DOHH2 (cell line): ENCODE measurements around the gene CNOT4.

Experiments
- H3F3A ChIP-seq: fragments of 200-600 bp; sonication (generic), shearing (Covaris generic); 2 replicates; pipeline ENCODE4 v1.6.0; 2016; ENCODE audit warnings: antibody characterized with exemption, mild to moderate bottlenecking; ENCODE audit not compliant: control insufficient read depth, insufficient read depth
- H3K27ac ChIP-seq: fragments of 200-600 bp; sonication (generic); 2 replicates; pipeline ENCODE4 v1.5.1; 2014; ENCODE audit warnings: low read depth, mild to moderate bottlenecking, low read length, moderate library complexity
- H3K27me3 ChIP-seq: fragments of 200-600 bp; sonication (generic); 2 replicates; pipeline ENCODE4 v1.6.1; 2014; ENCODE audit warnings: mild to moderate bottlenecking, low read length, mixed read lengths; ENCODE audit not compliant: control insufficient read depth
- H3K36me3 ChIP-seq: fragments of 200-600 bp; sonication (generic); 2 replicates; pipeline ENCODE4 v1.6.1; 2014; ENCODE audit warnings: mild to moderate bottlenecking, low read length, moderate library complexity, mixed read lengths; ENCODE audit not compliant: control insufficient read depth
- H3K4me1 ChIP-seq: fragments of 200-600 bp; sonication (generic); 2 replicates; pipeline ENCODE4 v1.6.1; 2014; ENCODE audit warnings: mild to moderate bottlenecking, low read length, mixed read lengths; ENCODE audit not compliant: control insufficient read depth
- H3K4me2 ChIP-seq: fragments of 200-600 bp; sonication (generic); 2 replicates; pipeline ENCODE4 v1.6.0; 2014; ENCODE audit warnings: mild to moderate bottlenecking, low read length, moderate library complexity
- H3K4me3 ChIP-seq: fragments of 200-600 bp; sonication (generic); 2 replicates; pipeline ENCODE4 v1.5.1; 2014; ENCODE audit warnings: mild to moderate bottlenecking, low read length, mixed read lengths
- H3K79me2 ChIP-seq: fragments of 200-600 bp; sonication (generic); 2 replicates; pipeline ENCODE4 v1.6.1; 2014; ENCODE audit warnings: mild to moderate bottlenecking, low read length, mixed read lengths; ENCODE audit not compliant: control insufficient read depth
- H3K9me2 ChIP-seq: fragments of 200-600 bp; sonication (generic); replicated peaks from 2 replicates; pipeline ENCODE4 v1.6.1; 2014; ENCODE audit warnings: mild to moderate bottlenecking, low read length, mixed read lengths; ENCODE audit not compliant: control insufficient read depth
- H3K9me3 ChIP-seq: fragments of 200-600 bp; sonication (generic); 2 replicates; pipeline ENCODE4 v1.6.1; 2014; ENCODE audit warnings: antibody characterized with exemption, low read length, mixed read lengths; ENCODE audit not compliant: control insufficient read depth, insufficient read depth
- H4K20me1 ChIP-seq: fragments of 200-600 bp; sonication (generic); 2 replicates; pipeline ENCODE4 v1.6.0; 2014; ENCODE audit warnings: low read depth, mild to moderate bottlenecking, antibody characterized with exemption, low read length, moderate library complexity; ENCODE audit not compliant: control insufficient read depth, insufficient read depth
- EZH2phosphoT487 ChIP-seq: fragments of 200-600 bp; sonication (generic); IDR thresholded peaks from 2 replicates; pipeline ENCODE4 v1.6.1; 2017; ENCODE audit warnings: borderline replicate concordance, mild to moderate bottlenecking, antibody characterized with exemption, low read length, moderate library complexity, mixed read lengths
- TF ChIP-seq, protein P1 (sequence below): fragments of 200-600 bp; sonication (generic); IDR thresholded peaks from one replicate; pipeline ENCODE4 v1.5.1; 2014; ENCODE audit warnings: antibody characterized with exemption, mild to moderate bottlenecking, low read depth, low read length; ENCODE audit not compliant: poor library complexity, severe bottlenecking

Gene CNOT4

DNA sequence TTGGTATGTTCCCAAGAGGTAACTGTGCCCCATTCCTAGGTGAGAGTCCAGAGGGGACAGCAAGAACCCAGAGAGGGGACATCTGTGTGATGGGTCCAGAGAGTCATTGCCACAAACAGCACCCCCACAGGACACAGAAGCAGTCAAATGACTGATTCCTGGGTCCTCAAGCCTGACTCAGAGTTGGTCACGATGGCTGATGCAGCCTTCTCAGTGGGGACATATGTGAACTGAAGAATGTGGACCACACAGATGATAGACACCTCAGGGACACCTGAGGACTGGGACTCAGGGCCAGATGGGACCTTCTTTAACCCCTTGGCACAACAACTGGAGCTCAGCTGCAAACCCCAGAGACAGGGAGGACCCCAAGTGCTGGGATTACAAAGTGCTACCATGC is 179.8 kb downstream of the CNOT4 start:
- no peaks in the 10 kb centered on the region for H3K79me2 ChIP-seq
- H3K9me2 ChIP-seq, result no peaks in the 10 kb centered on the region
- no peaks in the 10 kb centered on the region; the same call in 1 of the 2 replicates for H3K9me3 ChIP-seq
- no peaks in the 10 kb centered on the region for H3K27me3 ChIP-seq
- no peaks in the 10 kb centered on the region for H3F3A ChIP-seq
- H3K4me1 ChIP-seq, result no peaks in the 10 kb centered on the region
- no peak overlapping the region for H3K4me2 ChIP-seq
- no peaks in the 10 kb centered on the region for H4K20me1 ChIP-seq
- TF ChIP-seq, protein P1, sequence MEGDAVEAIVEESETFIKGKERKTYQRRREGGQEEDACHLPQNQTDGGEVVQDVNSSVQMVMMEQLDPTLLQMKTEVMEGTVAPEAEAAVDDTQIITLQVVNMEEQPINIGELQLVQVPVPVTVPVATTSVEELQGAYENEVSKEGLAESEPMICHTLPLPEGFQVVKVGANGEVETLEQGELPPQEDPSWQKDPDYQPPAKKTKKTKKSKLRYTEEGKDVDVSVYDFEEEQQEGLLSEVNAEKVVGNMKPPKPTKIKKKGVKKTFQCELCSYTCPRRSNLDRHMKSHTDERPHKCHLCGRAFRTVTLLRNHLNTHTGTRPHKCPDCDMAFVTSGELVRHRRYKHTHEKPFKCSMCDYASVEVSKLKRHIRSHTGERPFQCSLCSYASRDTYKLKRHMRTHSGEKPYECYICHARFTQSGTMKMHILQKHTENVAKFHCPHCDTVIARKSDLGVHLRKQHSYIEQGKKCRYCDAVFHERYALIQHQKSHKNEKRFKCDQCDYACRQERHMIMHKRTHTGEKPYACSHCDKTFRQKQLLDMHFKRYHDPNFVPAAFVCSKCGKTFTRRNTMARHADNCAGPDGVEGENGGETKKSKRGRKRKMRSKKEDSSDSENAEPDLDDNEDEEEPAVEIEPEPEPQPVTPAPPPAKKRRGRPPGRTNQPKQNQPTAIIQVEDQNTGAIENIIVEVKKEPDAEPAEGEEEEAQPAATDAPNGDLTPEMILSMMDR, result no peak
- no peak for TF ChIP-seq EZH2phosphoT487
- no peak overlapping the region for H3K4me3 ChIP-seq
- no peak overlapping the region for H3K27ac ChIP-seq
- H3K36me3 ChIP-seq, result no peaks in the 10 kb centered on the region

DNA sequence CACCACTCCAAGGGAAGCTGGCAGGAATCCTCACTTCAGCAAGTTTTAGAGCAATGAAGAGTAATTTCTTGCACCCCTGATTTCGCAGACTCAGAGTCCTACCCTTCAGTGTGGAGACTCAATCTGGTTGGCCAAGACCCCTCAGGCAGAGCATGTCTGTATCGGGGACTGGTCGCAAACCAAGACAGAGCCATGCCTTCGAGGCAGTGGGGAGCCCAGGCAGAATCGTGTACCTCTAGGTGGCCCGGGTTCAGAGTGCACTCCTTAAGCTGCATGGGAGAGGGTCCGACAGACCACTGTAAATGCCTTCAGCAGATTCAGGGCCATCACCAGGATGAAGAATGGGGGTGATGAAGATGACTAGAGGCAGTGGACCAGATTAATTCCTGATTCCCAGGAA is 181.4 kb downstream of the CNOT4 start:
- Histone ChIP-seq H3K4me2 (no peak overlapping the region), H3K36me3 (no peaks in the 10 kb centered on the region), H3K4me1 (no peaks in the 10 kb centered on the region), H4K20me1 (no peaks in the 10 kb centered on the region), H3K9me2 (no peaks in the 10 kb centered on the region), H3K27me3 (no peaks in the 10 kb centered on the region), H3K27ac (no peak overlapping the region), H3K4me3 (no peak overlapping the region), H3K9me3 (peaks cover 11% of the 10 kb centered on the region), H3K79me2 (no peaks in the 10 kb centered on the region), H3F3A (no peaks in the 10 kb centered on the region)
- TF ChIP-seq EZH2phosphoT487, result no peak
- TF ChIP-seq, protein P1, result no peak

DNA sequence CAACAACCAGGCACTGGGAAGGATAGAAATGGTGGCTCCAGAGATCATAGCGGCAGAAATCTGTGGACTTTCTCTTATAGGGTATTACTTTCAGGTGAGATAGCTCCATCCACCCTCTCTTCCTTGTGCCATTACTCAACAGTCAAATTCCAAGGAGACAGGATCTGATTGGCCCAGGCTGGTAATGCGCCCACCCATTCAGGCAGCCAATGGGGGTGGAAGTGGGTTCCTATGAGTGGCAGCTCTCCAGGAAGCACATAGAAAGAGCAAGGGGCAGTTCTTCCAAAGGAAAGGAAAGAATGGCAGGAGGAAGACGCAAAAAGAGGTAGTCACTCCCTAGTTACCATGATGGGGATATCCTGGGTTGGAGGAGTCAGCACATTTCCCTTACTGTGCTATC is 181.8 kb downstream of the CNOT4 start:
- H3K9me2 ChIP-seq, result no peaks in the 10 kb centered on the region
- no peak overlapping the region for H3K27ac ChIP-seq
- no peaks in the 10 kb centered on the region for H3K36me3 ChIP-seq
- H3F3A ChIP-seq, result no peaks in the 10 kb centered on the region
- no peaks in the 10 kb centered on the region for H3K27me3 ChIP-seq
- no peaks in the 10 kb centered on the region for H3K4me1 ChIP-seq
- H3K79me2 ChIP-seq, result no peaks in the 10 kb centered on the region
- H3K9me3 ChIP-seq, result peaks cover 11% of the 10 kb centered on the region
- H3K4me3 ChIP-seq, result no peak overlapping the region
- TF ChIP-seq, protein P1, result no peak
- TF ChIP-seq EZH2phosphoT487, result no peak
- no peak overlapping the region for H3K4me2 ChIP-seq
- H4K20me1 ChIP-seq, result no peaks in the 10 kb centered on the region

DNA sequence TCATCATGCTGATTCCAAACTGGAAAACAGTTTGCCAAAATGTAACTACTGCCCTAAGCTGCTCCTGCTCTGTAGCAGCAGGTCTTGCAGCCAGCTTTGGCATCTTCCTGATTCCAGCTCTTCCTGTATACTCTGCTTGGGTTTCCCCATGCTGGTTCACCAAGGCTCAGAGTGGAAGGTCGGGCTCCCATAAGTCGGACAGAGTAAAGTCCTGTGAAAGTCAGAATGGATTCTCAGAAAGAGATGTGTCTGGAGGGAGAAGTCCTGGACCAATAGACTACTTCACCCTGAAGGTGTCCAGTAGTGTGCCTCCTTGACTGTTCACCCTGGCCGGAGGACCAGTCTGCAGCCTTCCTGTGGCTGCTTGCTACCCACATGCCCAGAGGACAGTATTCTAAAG is 182.4 kb downstream of the CNOT4 start:
- Histone ChIP-seq H3K27ac (no peak overlapping the region), H3K4me1 (no peaks in the 10 kb centered on the region), H3K4me2 (no peak overlapping the region), H3K9me3 (peaks cover 11% of the 10 kb centered on the region), H3K9me2 (no peaks in the 10 kb centered on the region), H3K79me2 (no peaks in the 10 kb centered on the region), H4K20me1 (no peaks in the 10 kb centered on the region), H3K27me3 (no peaks in the 10 kb centered on the region), H3K4me3 (no peak overlapping the region), H3F3A (no peaks in the 10 kb centered on the region), H3K36me3 (no peaks in the 10 kb centered on the region)
- no peak for TF ChIP-seq EZH2phosphoT487
- TF ChIP-seq, protein P1, result no peak
